Hematopoietic multipotent progenitor cell (in vitro differentiated cells): Measurements from ENCODE around the gene MARVELD1. TPM values are rescaled to one million over a fixed set of nuclear protein-coding genes. Genes with fewer than 3 reads are reported as not detected.
"Not testable (repeated sequence)": the region's sequence is repeated elsewhere in the genome, so short reads cannot be mapped to it uniquely, and the experiment has no call there.

Experiments used
- DNase-seq, 3 donors: peaks; one replicate each; pipeline ENCODE4 v3.0.0-alpha.2; 2011 to 2015; ENCODE audit warnings: low read depth in 2 of 3, low spot score in 2 of 3
- total RNA-seq: library from RNA; depleted of rRNA; stranded (reverse); fragments of >200 nt; gene quantifications from one replicate; pipeline ENCODE4 v1.2.3, GENCODE V29; 2012

MARVELD1 gene
- total RNA-seq, 1 donor: 22.9 TPM

- no peak for DNase-seq
These were observed 23.9 kb upstream of the MARVELD1 start for GRCh38 chr10:97689559-97690020.

GRCh38 chr10:97690133-97690532, 23.4 kb upstream of the MARVELD1 start:
- no peak for DNase-seq

GRCh38 chr10:97698072-97698655, 15.4 kb upstream of the MARVELD1 start:
- DNase-seq: not testable (repeated sequence)

GRCh38 chr10:97701438-97702069, 12.0 kb upstream of the MARVELD1 start:
- DNase-seq: peak; percentile 44 to 81 (median 65)

GRCh38 chr10:97703398-97704067, 10.0 kb upstream of the MARVELD1 start:
- DNase-seq: no peak

GRCh38 chr10:97704341-97704740, 9.2 kb upstream of the MARVELD1 start:
- DNase-seq: no peak

- no peak for DNase-seq
These were observed 8.4 kb upstream of the MARVELD1 start for GRCh38 chr10:97705006-97705670.

- DNase-seq: no peak
These were observed 6.2 kb upstream of the MARVELD1 start for GRCh38 chr10:97707134-97707861.

GRCh38 chr10:97708167-97708566, 5.4 kb upstream of the MARVELD1 start:
- no peak for DNase-seq

- DNase-seq: peak in 2 of 3 donors; percentile 46 to 66
These were observed 4.3 kb upstream of the MARVELD1 start for GRCh38 chr10:97708976-97709946.

GRCh38 chr10:97711640-97712572, 1.6 kb upstream of the MARVELD1 start:
- no peak for DNase-seq

GRCh38 chr10:97713826-97714400, 383 bp downstream of the MARVELD1 start:
- peak; percentile 49 to 74 (median 64) for DNase-seq

GRCh38 chr10:97714401-97715258, 1.1 kb downstream of the MARVELD1 start:
- peak in 2 of 3 donors; percentile 57 to 63 for DNase-seq

GRCh38 chr10:97715259-97715874, 1.8 kb downstream of the MARVELD1 start:
- DNase-seq: no peak

GRCh38 chr10:97717627-97718026, 4.1 kb downstream of the MARVELD1 start:
- no peak for DNase-seq

- DNase-seq: no peak
These were observed 4.6 kb downstream of the MARVELD1 start for GRCh38 chr10:97718178-97718577.
